ENCODE data around the gene AMY1A. TPM values are rescaled to one million over a fixed set of nuclear protein-coding genes. Genes with fewer than 3 reads are reported as not detected.

The AMY1A gene
- total RNA-seq (2022; extraction: Qiagen RNA extraction), result not detected in 5 replicates

DNA sequence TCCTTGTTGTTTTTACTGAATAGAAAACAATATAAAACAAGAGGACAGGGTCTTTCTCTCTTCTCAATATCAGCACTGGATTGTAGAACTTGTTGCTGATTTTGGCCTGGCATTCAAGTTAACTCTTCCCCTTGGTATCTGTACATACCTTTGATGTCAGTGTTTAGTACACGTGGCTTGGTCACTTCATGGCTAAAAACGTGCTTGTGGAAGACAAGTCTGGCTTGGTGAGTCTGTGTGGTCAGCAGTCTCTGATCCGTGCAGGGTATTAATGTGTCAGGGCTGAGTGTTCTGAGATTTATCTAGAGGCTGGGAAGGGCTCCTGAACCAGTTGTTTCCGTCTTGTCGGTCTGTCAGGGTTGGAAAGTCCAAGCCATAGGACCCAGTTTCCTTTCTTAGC, at the start of gene AMY1A:
TSS of gene AMY1A (plus strand) at position 301 of the 400 bp plus-strand sequence. CDS start 571 bp downstream, outside the sequence.

DNA sequence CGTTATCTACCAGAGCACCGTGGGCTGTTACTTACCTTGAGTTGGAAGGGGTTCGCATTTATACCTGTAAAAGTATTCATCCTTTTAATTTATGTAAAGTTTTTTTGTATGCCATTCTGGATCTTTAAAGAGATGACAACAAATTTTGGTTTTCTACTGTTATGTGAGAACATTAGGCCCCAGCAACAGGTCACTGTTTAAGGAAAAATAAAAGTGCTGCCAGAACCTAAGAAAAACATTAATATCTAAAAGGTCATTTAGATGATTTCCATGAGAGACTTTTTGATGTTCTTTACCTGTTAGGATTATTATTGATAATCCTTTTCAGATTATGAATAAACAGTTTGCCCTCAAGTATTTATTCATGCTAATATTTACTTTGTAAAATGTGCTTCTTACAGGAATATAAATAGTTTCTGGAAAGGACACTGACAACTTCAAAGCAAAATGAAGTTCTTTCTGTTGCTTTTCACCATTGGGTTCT, 38.5 kb upstream of the AMY1A start, which contains the start of gene AMY2A:
TSS of gene AMY2A (plus strand) at position 434 of the 484 bp plus-strand sequence. CDS start at position 448, 14 bp downstream.

DNA sequence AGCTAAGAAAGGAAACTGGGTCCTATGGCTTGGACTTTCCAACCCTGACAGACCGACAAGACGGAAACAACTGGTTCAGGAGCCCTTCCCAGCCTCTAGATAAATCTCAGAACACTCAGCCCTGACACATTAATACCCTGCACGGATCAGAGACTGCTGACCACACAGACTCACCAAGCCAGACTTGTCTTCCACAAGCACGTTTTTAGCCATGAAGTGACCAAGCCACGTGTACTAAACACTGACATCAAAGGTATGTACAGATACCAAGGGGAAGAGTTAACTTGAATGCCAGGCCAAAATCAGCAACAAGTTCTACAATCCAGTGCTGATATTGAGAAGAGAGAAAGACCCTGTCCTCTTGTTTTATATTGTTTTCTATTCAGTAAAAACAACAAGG, 40.5 kb downstream of the AMY1A start, which contains the start of gene AMY1B:
TSS of gene AMY1B (minus strand) at position 101 of the 400 bp plus-strand sequence. CDS start 571 bp downstream, outside the sequence.

Other genes with a start within 250 kb of the AMY1A start
- gene RNPC3, start 130.1 kb upstream of the AMY1A start, total RNA-seq (2022; extraction: Qiagen RNA extraction), result 4.4 to 7.6 TPM (median 5.6 TPM) in 5 replicates
- gene AMY2B, start 84.2 kb upstream of the AMY1A start, total RNA-seq (2022; extraction: Qiagen RNA extraction), result 0.38 to 0.66 TPM (median 0.48 TPM) in 5 replicates
- not detected in 5 replicates for gene AMY2A, start 38.3 kb upstream of the AMY1A start, total RNA-seq (2022; extraction: Qiagen RNA extraction)
- gene AMY1B, start 40.5 kb downstream of the AMY1A start, total RNA-seq (2022; extraction: Qiagen RNA extraction), result not detected in 5 replicates
- gene AMY1C, start 94.1 kb downstream of the AMY1A start, total RNA-seq (2022; extraction: Qiagen RNA extraction), result not detected in 5 replicates

Data from A549 treated with dexamethasone at 1 μM for 4 hours (cell line).